Hepatocyte (in vitro differentiated cells): Measurements from ENCODE around the gene KNCN. TPM values are rescaled to one million over a fixed set of nuclear protein-coding genes. Genes with fewer than 3 reads are reported as not detected.
A peak's percentile ranks its signal among the peaks of the same experiment; 100 is the strongest.

ENCODE experiments used
- DNase-seq: peaks from one replicate; pipeline ENCODE4 v3.0.0-alpha.2; 2016; ENCODE audit warnings: low spot score
- H2AFZ ChIP-seq: fragments of 200-600 bp; sonication (generic); 2 replicates; pipeline ENCODE4 v1.6.0; 2016; ENCODE audit warnings: antibody characterized with exemption, mild to moderate bottlenecking
- H3K27ac ChIP-seq: fragments of 200-600 bp; sonication (generic); 2 replicates; pipeline ENCODE4 v1.5.1; 2016; ENCODE audit warnings: mild to moderate bottlenecking
- H3K27me3 ChIP-seq: fragments of 200-600 bp; sonication (generic); 2 replicates; pipeline ENCODE4 v1.6.1; 2016
- H3K36me3 ChIP-seq: fragments of 200-600 bp; sonication (generic); replicated peaks from 2 replicates; pipeline ENCODE4 v1.5.1; 2016; ENCODE audit warnings: low read depth; ENCODE audit not compliant: insufficient read depth
- H3K4me1 ChIP-seq: fragments of 200-600 bp; sonication (generic); 2 replicates; pipeline ENCODE4 v1.5.1; 2016; ENCODE audit warnings: mild to moderate bottlenecking, moderate library complexity; ENCODE audit not compliant: insufficient read depth
- H3K4me2 ChIP-seq: fragments of 200-600 bp; sonication (generic); 2 replicates; pipeline ENCODE4 v1.6.0; 2016
- H3K4me3 ChIP-seq: fragments of 200-600 bp; sonication (generic); 2 replicates; pipeline ENCODE4 v1.5.1; 2016; ENCODE audit warnings: mild to moderate bottlenecking
- H3K79me2 ChIP-seq: fragments of 200-600 bp; sonication (generic); 2 replicates; pipeline ENCODE4 v1.6.0; 2017; ENCODE audit warnings: mild to moderate bottlenecking
- H3K9me2 ChIP-seq: fragments of 200-600 bp; sonication (generic); replicated peaks from 2 replicates; pipeline ENCODE4 v1.6.0; 2017; ENCODE audit warnings: mild to moderate bottlenecking; ENCODE audit not compliant: insufficient read depth
- H3K9me3 ChIP-seq: fragments of 200-600 bp; sonication (generic); 2 replicates; pipeline ENCODE4 v1.5.1; 2016; ENCODE audit warnings: low read depth, mild to moderate bottlenecking
- H4K20me1 ChIP-seq: fragments of 200-600 bp; sonication (generic); 2 replicates; pipeline ENCODE4 v1.6.0; 2016; ENCODE audit warnings: mild to moderate bottlenecking; ENCODE audit not compliant: insufficient read depth, poor library complexity, severe bottlenecking
- CTCF ChIP-seq: fragments of 200-600 bp; sonication (generic); IDR thresholded peaks from 2 replicates; pipeline ENCODE4 v1.5.1; 2016; ENCODE audit warnings: antibody characterized with exemption, mild to moderate bottlenecking; ENCODE audit not compliant: poor library complexity
- EZH2 ChIP-seq: fragments of 200-600 bp; sonication (generic); IDR thresholded peaks from 2 replicates; pipeline ENCODE4 v1.6.1; 2016; ENCODE audit warnings: antibody characterized with exemption, mild to moderate bottlenecking, borderline replicate concordance
- EZH2phosphoT487 ChIP-seq: fragments of 200-600 bp; sonication (generic); IDR thresholded peaks from one replicate; pipeline ENCODE4 v1.6.1; 2018; ENCODE audit warnings: antibody characterized with exemption, mild to moderate bottlenecking, low read depth, moderate library complexity; ENCODE audit not compliant: unreplicated experiment, severe bottlenecking
- WGBS: methylation state at CpG from one replicate; pipeline ENCODE4 v1.1.6; 2016; ENCODE audit warnings: low lambda C conversion rate; ENCODE audit errors: missing lambda C conversion rate; 5-methylcytosine and 5-hydroxymethylcytosine counted together
- polyA plus RNA-seq: library from polyadenylated mRNA; unstranded; fragments of >200 nt; fragmentation: Nextera tagmentation; extraction: Ambion mirVana; gene quantifications from 2 replicates; pipeline ENCODE4 v1.2.1, GENCODE V29; 2016
- total RNA-seq: library from RNA; depleted of rRNA; stranded (reverse); fragments of >200 nt; gene quantifications from 2 replicates; pipeline ENCODE4 v1.2.3, GENCODE V29; 2014

KNCN gene
- total and polyA plus RNA-seq, 2 experiments from 2014 or later = not detected

- peaks cover 11% of the 10 kb centered on the region for H3K4me1 ChIP-seq
- H3K4me3 ChIP-seq = no peak overlapping the region
- no peak for DNase-seq
- H3K36me3 ChIP-seq = no peaks in the 10 kb centered on the region
- no peak overlapping the region for H3K27ac ChIP-seq
- H3K79me2 ChIP-seq = no peaks in the 10 kb centered on the region
- no peaks in the 10 kb centered on the region for H3K9me3 ChIP-seq
- H3K9me2 ChIP-seq = no peaks in the 10 kb centered on the region
- no peaks in the 10 kb centered on the region for H4K20me1 ChIP-seq
- WGBS = 62% methylated on average over 12 of the region's 12 CpGs
- peak overlapping the region; percentile 49 for H3K4me2 ChIP-seq
- TF ChIP-seq EZH2phosphoT487 = no peak
- TF ChIP-seq CTCF = no peak
- no peak for TF ChIP-seq EZH2
- H3K27me3 ChIP-seq = no peaks in the 10 kb centered on the region
- H2AFZ ChIP-seq = no peak overlapping the region
These were observed 35.1 kb downstream of the KNCN start for GRCh38 chr1:46516200-46516950.

GRCh38 chr1:46515576-46515975 lies 35.9 kb downstream of the KNCN start:
- no peak overlapping the region for H2AFZ ChIP-seq
- WGBS = 95% methylated on average over 6 of the region's 6 CpGs
- no peak overlapping the region for H3K27ac ChIP-seq
- no peaks in the 10 kb centered on the region for H3K36me3 ChIP-seq
- H3K9me2 ChIP-seq = no peaks in the 10 kb centered on the region
- H3K4me2 ChIP-seq = no peak overlapping the region
- H4K20me1 ChIP-seq = no peaks in the 10 kb centered on the region
- TF ChIP-seq CTCF (no peak), EZH2 (no peak), EZH2phosphoT487 (no peak)
- H3K4me1 ChIP-seq = peaks cover 7% of the 10 kb centered on the region
- DNase-seq = no peak
- H3K27me3 ChIP-seq = no peaks in the 10 kb centered on the region
- no peak overlapping the region for H3K4me3 ChIP-seq
- H3K79me2 ChIP-seq = no peaks in the 10 kb centered on the region
- H3K9me3 ChIP-seq = no peaks in the 10 kb centered on the region

GRCh38 chr1:46513536-46513935 lies 37.9 kb downstream of the KNCN start:
- no peak overlapping the region for H3K4me2 ChIP-seq
- no peak overlapping the region for H2AFZ ChIP-seq
- H3K27ac ChIP-seq = no peak overlapping the region
- 81% methylated on average over 5 of the region's 5 CpGs for WGBS
- H3K9me2 ChIP-seq = no peaks in the 10 kb centered on the region
- no peak overlapping the region for H3K4me3 ChIP-seq
- H3K4me1 ChIP-seq = no peaks in the 10 kb centered on the region
- no peaks in the 10 kb centered on the region for H3K27me3 ChIP-seq
- H3K9me3 ChIP-seq = no peaks in the 10 kb centered on the region
- H3K36me3 ChIP-seq = no peaks in the 10 kb centered on the region
- H3K79me2 ChIP-seq = no peaks in the 10 kb centered on the region
- DNase-seq = no peak
- no peaks in the 10 kb centered on the region for H4K20me1 ChIP-seq
- TF ChIP-seq EZH2 (no peak), EZH2phosphoT487 (no peak), CTCF (no peak)
